ENCODE results near the gene PLSCR1.

The PLSCR1 gene

GRCh38 chr3:146561463-146561862, 17.1 kb upstream of the PLSCR1 start:
- DNase-seq: no peak
- CTCF ChIA-PET: interaction anchor here (1.2 kb wide), 1 partner anchor 22 kb away, joined by 3 read pairs; no protein-coding TSS in a partner anchor
- Histone ChIP-seq H3K36me3 (ENCODE audit: control insufficient read depth in 4 of 4, insufficient read depth in 4 of 4, low read length in 3 of 4) (no peaks in the 10 kb centered on the region), H3K27ac (ENCODE audit: insufficient read depth in 1 of 2, low read depth in 1 of 2, low read length in 2 of 2, poor library complexity in 1 of 2, severe bottlenecking in 2 of 2) (no peak overlapping the region), H3K4me1 (ENCODE audit: control extremely low read depth in 1 of 4, control insufficient read depth in 4 of 4, insufficient read depth in 4 of 4, low read length in 3 of 4) (peaks cover 0 to 15% (median 0%) of the 10 kb centered on the region in 4 experiments), H3K27me3 (replicated peaks in 2 of 5; ENCODE audit: control insufficient read depth in 4 of 5, insufficient read depth in 5 of 5, low read length in 4 of 5) (no peaks in the 10 kb centered on the region), H3K9me3 (ENCODE audit: control extremely low read depth in 1 of 5, control insufficient read depth in 4 of 5, insufficient read depth in 2 of 5, low read depth in 1 of 5, low read length in 4 of 5) (no peaks in the 10 kb centered on the region), H3K4me3 (ENCODE audit: control insufficient read depth in 1 of 7, extremely low read depth in 1 of 7, insufficient read depth in 4 of 7, low read depth in 2 of 7, low read length in 6 of 7) (no peak overlapping the region)
- POLR2A ChIA-PET: no interaction called here
- WGBS (ENCODE audit: insufficient coverage): no CpG with 5 or more reads among the region's 1 CpG

GRCh38 chr3:146560678-146561077, 16.3 kb upstream of the PLSCR1 start:
- no peak for DNase-seq
- ChIA-PET POLR2A (no interaction called here), CTCF (interaction anchor here (1.1 kb wide), 1 partner anchor 33 kb away, joined by 5 read pairs; no protein-coding TSS in a partner anchor)
- H3K4me1 ChIP-seq (ENCODE audit: control extremely low read depth in 1 of 4, control insufficient read depth in 4 of 4, insufficient read depth in 4 of 4, low read length in 3 of 4): peaks cover 0 to 15% (median 0%) of the 10 kb centered on the region in 4 experiments
- no peak overlapping the region for H3K4me3 ChIP-seq (ENCODE audit: control insufficient read depth in 1 of 7, extremely low read depth in 1 of 7, insufficient read depth in 4 of 7, low read depth in 2 of 7, low read length in 6 of 7)
- H3K27me3 ChIP-seq (replicated peaks in 2 of 5; ENCODE audit: control insufficient read depth in 4 of 5, insufficient read depth in 5 of 5, low read length in 4 of 5): no peaks in the 10 kb centered on the region
- no peaks in the 10 kb centered on the region for H3K9me3 ChIP-seq (ENCODE audit: control extremely low read depth in 1 of 5, control insufficient read depth in 4 of 5, insufficient read depth in 2 of 5, low read depth in 1 of 5, low read length in 4 of 5)
- no CpG with 5 or more reads among the region's 2 CpGs for WGBS (ENCODE audit: insufficient coverage)
- no peak overlapping the region for H3K27ac ChIP-seq (ENCODE audit: insufficient read depth in 1 of 2, low read depth in 1 of 2, low read length in 2 of 2, poor library complexity in 1 of 2, severe bottlenecking in 2 of 2)
- no peaks in the 10 kb centered on the region for H3K36me3 ChIP-seq (ENCODE audit: control insufficient read depth in 4 of 4, insufficient read depth in 4 of 4, low read length in 3 of 4)

- no peaks in the 10 kb centered on the region for H3K27me3 ChIP-seq (replicated peaks in 2 of 5; ENCODE audit: control insufficient read depth in 4 of 5, insufficient read depth in 5 of 5, low read length in 4 of 5)
- no peak overlapping the region for H3K4me3 ChIP-seq (ENCODE audit: control insufficient read depth in 1 of 7, extremely low read depth in 1 of 7, insufficient read depth in 4 of 7, low read depth in 2 of 7, low read length in 6 of 7)
- peaks cover 0 to 16% (median 0%) of the 10 kb centered on the region in 4 experiments for H3K4me1 ChIP-seq (ENCODE audit: control extremely low read depth in 1 of 4, control insufficient read depth in 4 of 4, insufficient read depth in 4 of 4, low read length in 3 of 4)
- no peak overlapping the region for H3K27ac ChIP-seq (ENCODE audit: insufficient read depth in 1 of 2, low read depth in 1 of 2, low read length in 2 of 2, poor library complexity in 1 of 2, severe bottlenecking in 2 of 2)
- no peak for DNase-seq
- H3K9me3 ChIP-seq (ENCODE audit: control extremely low read depth in 1 of 5, control insufficient read depth in 4 of 5, insufficient read depth in 2 of 5, low read depth in 1 of 5, low read length in 4 of 5): no peaks in the 10 kb centered on the region
- no peaks in the 10 kb centered on the region for H3K36me3 ChIP-seq (ENCODE audit: control insufficient read depth in 4 of 4, insufficient read depth in 4 of 4, low read length in 3 of 4)
- POLR2A ChIA-PET: no interaction called here
- WGBS (ENCODE audit: insufficient coverage): 100% methylated on average over 3 of the region's 3 CpGs
- CTCF ChIA-PET: interaction anchor here (0.9 kb wide), 1 partner anchor 25 kb away, joined by 3 read pairs; no protein-coding TSS in a partner anchor
Measured at GRCh38 chr3:146559388-146559787, 15.0 kb upstream of the PLSCR1 start.

DNA sequence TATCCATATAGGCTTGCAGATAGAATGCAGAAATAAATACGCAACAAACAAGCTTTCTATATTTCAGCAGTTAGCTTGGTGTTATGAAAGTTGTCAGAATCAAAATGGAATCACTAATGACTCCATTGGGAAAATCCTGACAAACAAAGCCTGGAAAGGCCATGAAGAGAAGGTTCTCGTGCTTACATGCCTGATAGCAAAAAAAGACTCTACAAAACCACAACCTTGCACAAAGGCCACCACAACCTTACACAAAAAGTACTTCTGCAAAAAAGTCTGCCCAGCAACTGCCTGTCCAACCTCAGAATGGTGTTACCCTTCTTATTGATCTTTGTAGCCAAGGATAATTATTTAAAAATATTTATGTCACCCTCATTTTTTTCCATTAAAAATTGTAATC, 14.4 kb upstream of the PLSCR1 start:
- ChIA-PET CTCF (no interaction called here), POLR2A (no interaction called here)
- Histone ChIP-seq H3K4me3 (ENCODE audit: control insufficient read depth in 1 of 7, extremely low read depth in 1 of 7, insufficient read depth in 4 of 7, low read depth in 2 of 7, low read length in 6 of 7) (peak overlapping the region in 1 of 7 experiments; percentile 15), H3K36me3 (ENCODE audit: control insufficient read depth in 4 of 4, insufficient read depth in 4 of 4, low read length in 3 of 4) (no peaks in the 10 kb centered on the region), H3K9me3 (ENCODE audit: control extremely low read depth in 1 of 5, control insufficient read depth in 4 of 5, insufficient read depth in 2 of 5, low read depth in 1 of 5, low read length in 4 of 5) (no peaks in the 10 kb centered on the region), H3K27ac (ENCODE audit: insufficient read depth in 1 of 2, low read depth in 1 of 2, low read length in 2 of 2, poor library complexity in 1 of 2, severe bottlenecking in 2 of 2) (no peak overlapping the region), H3K4me1 (ENCODE audit: control extremely low read depth in 1 of 4, control insufficient read depth in 4 of 4, insufficient read depth in 4 of 4, low read length in 3 of 4) (peaks cover 0 to 23% (median 0%) of the 10 kb centered on the region in 4 experiments), H3K27me3 (replicated peaks in 2 of 5; ENCODE audit: control insufficient read depth in 4 of 5, insufficient read depth in 5 of 5, low read length in 4 of 5) (no peaks in the 10 kb centered on the region)
- peak in 2 of 3 donors; percentile 57 to 70 for DNase-seq
- WGBS (ENCODE audit: insufficient coverage): no CpG with 5 or more reads among the region's 2 CpGs

DNA sequence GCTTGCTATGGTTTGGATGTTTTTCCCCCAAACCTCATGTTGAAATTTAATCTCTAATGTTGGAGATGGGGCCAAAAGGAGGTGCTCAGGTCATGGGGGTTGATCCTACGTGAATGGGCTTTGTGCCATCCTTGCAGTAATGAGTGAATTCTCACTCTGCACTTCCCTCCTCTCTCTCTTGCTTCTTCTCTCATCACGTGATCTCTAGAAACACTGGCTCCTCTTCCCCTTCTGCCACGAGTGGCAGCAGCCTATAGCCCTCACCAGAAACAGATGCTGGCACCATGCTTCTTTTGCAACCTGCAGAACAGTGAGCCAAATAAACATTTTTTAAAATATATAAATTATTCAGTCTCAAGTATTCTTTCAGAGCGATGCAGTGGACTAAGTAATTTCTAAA, 13.3 kb upstream of the PLSCR1 start:
- POLR2A ChIA-PET: no interaction called here
- H3K27me3 ChIP-seq (replicated peaks in 2 of 5; ENCODE audit: control insufficient read depth in 4 of 5, insufficient read depth in 5 of 5, low read length in 4 of 5): no peaks in the 10 kb centered on the region

GRCh38 chr3:146555311-146555710, 10.9 kb upstream of the PLSCR1 start:
- Histone ChIP-seq H3K27me3 (replicated peaks in 2 of 5; ENCODE audit: control insufficient read depth in 4 of 5, insufficient read depth in 5 of 5, low read length in 4 of 5) (no peaks in the 10 kb centered on the region), H3K9me3 (ENCODE audit: control extremely low read depth in 1 of 5, control insufficient read depth in 4 of 5, insufficient read depth in 2 of 5, low read depth in 1 of 5, low read length in 4 of 5) (no peaks in the 10 kb centered on the region), H3K4me1 (ENCODE audit: control extremely low read depth in 1 of 4, control insufficient read depth in 4 of 4, insufficient read depth in 4 of 4, low read length in 3 of 4) (peaks cover 0 to 25% (median 0%) of the 10 kb centered on the region in 4 experiments), H3K36me3 (ENCODE audit: control insufficient read depth in 4 of 4, insufficient read depth in 4 of 4, low read length in 3 of 4) (no peaks in the 10 kb centered on the region), H3K4me3 (ENCODE audit: control insufficient read depth in 1 of 7, extremely low read depth in 1 of 7, insufficient read depth in 4 of 7, low read depth in 2 of 7, low read length in 6 of 7) (no peak overlapping the region), H3K27ac (ENCODE audit: insufficient read depth in 1 of 2, low read depth in 1 of 2, low read length in 2 of 2, poor library complexity in 1 of 2, severe bottlenecking in 2 of 2) (no peak overlapping the region)
- 96% methylated on average over 2 of the region's 3 CpGs for WGBS (ENCODE audit: insufficient coverage)
- POLR2A ChIA-PET: no interaction called here
- CTCF ChIA-PET: no interaction called here
- DNase-seq: no peak

More for the DNA sequence above, 13.3 kb upstream of the PLSCR1 start:
- CTCF ChIA-PET: interaction anchor here (1.1 kb wide), 1 partner anchor 11 kb away, joined by 3 read pairs; no protein-coding TSS in a partner anchor
- no peaks in the 10 kb centered on the region for H3K36me3 ChIP-seq (ENCODE audit: control insufficient read depth in 4 of 4, insufficient read depth in 4 of 4, low read length in 3 of 4)
- WGBS (ENCODE audit: insufficient coverage): 83% methylated on average over 3 of the region's 4 CpGs
- H3K27ac ChIP-seq (ENCODE audit: insufficient read depth in 1 of 2, low read depth in 1 of 2, low read length in 2 of 2, poor library complexity in 1 of 2, severe bottlenecking in 2 of 2): no peak overlapping the region
- H3K9me3 ChIP-seq (ENCODE audit: control extremely low read depth in 1 of 5, control insufficient read depth in 4 of 5, insufficient read depth in 2 of 5, low read depth in 1 of 5, low read length in 4 of 5): no peaks in the 10 kb centered on the region
- no peak overlapping the region for H3K4me3 ChIP-seq (ENCODE audit: control insufficient read depth in 1 of 7, extremely low read depth in 1 of 7, insufficient read depth in 4 of 7, low read depth in 2 of 7, low read length in 6 of 7)
- DNase-seq: no peak
- H3K4me1 ChIP-seq (ENCODE audit: control extremely low read depth in 1 of 4, control insufficient read depth in 4 of 4, insufficient read depth in 4 of 4, low read length in 3 of 4): peaks cover 0 to 25% (median 0%) of the 10 kb centered on the region in 4 experiments

DNA sequence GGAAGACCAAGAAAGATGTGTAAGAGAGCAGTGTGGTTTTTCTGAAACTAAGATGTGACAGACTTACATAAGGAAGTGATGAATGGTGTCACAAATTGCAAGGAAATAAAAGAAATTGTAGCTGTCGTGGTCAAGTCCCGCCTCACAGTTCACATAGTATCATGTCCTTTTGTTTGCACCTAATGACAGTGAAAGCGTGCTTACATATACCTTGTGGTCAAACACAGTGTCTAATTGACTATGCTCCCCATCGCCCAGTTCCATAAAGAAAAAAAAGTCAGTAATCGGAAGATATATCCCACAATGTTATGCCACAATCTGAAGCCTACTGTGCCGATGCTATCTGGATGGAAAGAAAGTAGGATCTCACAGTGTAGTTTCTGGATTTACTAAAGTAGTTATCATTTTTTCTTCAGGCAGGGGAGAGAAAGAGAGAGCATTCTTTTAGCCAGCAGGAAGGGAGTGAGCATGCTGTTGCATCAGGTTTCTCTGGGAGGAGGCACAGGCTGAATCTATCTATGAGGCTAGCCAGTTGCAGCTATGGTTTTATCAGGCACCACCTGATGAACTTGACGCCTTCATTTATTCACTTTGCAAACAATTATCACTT, 9.8 kb upstream of the PLSCR1 start:
- Histone ChIP-seq H3K9me3 (ENCODE audit: control extremely low read depth in 1 of 5, control insufficient read depth in 4 of 5, insufficient read depth in 2 of 5, low read depth in 1 of 5, low read length in 4 of 5) (no peaks in the 10 kb centered on the region), H3K4me3 (ENCODE audit: control insufficient read depth in 1 of 7, extremely low read depth in 1 of 7, insufficient read depth in 4 of 7, low read depth in 2 of 7, low read length in 6 of 7) (peak overlapping the region in 2 of 7 experiments; percentile 20 to 31), H3K27ac (ENCODE audit: insufficient read depth in 1 of 2, low read depth in 1 of 2, low read length in 2 of 2, poor library complexity in 1 of 2, severe bottlenecking in 2 of 2) (no peak overlapping the region), H3K36me3 (ENCODE audit: control insufficient read depth in 4 of 4, insufficient read depth in 4 of 4, low read length in 3 of 4) (no peaks in the 10 kb centered on the region), H3K4me1 (ENCODE audit: control extremely low read depth in 1 of 4, control insufficient read depth in 4 of 4, insufficient read depth in 4 of 4, low read length in 3 of 4) (peaks cover 0 to 29% (median 4%) of the 10 kb centered on the region in 4 experiments), H3K27me3 (replicated peaks in 2 of 5; ENCODE audit: control insufficient read depth in 4 of 5, insufficient read depth in 5 of 5, low read length in 4 of 5) (no peaks in the 10 kb centered on the region)
- DNase-seq: no peak
- ChIA-PET POLR2A (no interaction called here), CTCF (interaction anchor here (1.0 to 1.3 kb wide), 2 partner anchors 36 to 40 kb away, joined by 3 read pairs; no protein-coding TSS in a partner anchor)
- 87% methylated on average over 6 of the region's 7 CpGs for WGBS (ENCODE audit: insufficient coverage)
